HG03064 (cell line): ENCODE data around the gene ZDHHC9.
"Not testable (repeated sequence)": the region's sequence is repeated elsewhere in the genome, so short reads cannot be mapped to it uniquely, and the experiment has no call there.

Experiments used
- ATAC-seq: cut with Tn5 transposase; IDR thresholded peaks from one replicate; pipeline ENCODE4 v1.9.1; 2021; ENCODE audit warnings: low read depth; ENCODE audit not compliant: unreplicated experiment

The ZDHHC9 gene

GRCh38 chrX:129843459-129844306, at the start of gene ZDHHC9:
TSS of gene ZDHHC9 (minus strand) at chrX:129843886. CDS start at chrX:129841945, 1,941 bp downstream.
- ATAC-seq, result peak; percentile 99

DNA sequence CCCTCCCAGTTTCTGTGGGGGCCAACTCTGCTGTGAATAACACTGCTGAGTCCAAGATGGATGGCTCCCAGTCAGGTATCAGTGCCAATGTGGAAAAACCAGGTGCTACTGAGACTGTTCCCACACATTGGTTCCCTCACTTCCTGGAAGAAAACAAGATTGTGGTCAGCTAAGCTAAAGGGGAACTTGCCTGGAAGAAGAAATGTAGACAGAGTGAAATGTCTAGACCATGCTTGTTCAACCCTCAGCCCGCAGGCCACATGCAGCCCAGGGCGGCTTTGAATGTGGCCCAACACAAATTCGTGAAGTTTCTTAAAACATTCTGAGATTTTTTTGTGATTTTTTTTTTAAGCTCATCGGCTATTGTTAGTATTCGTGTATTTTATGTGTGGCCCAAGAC, 33.7 kb upstream of the ZDHHC9 start:
- no peak for ATAC-seq

GRCh38 chrX:129876771-129877305, 33.2 kb upstream of the ZDHHC9 start:
- ATAC-seq, result no peak

DNA sequence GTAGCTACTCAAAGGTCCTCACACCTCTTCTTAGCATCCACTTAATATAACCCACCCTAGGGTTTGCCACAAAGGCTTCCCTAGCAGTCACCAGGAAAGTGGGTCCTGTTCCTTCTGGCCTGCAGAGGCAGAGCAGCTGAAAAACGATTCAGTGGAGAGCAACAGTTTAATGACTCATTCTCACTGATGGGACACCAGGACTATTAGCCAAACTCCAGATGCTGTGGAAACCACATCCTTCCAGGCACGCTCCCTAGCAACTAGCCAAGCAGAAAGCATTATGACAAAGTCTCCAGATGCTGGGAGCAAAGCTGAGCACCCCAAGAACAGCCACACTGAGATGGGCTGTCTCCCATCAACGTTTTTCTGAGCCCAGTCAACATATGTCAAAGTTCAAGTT, 32.0 kb upstream of the ZDHHC9 start:
- ATAC-seq, result no peak

DNA sequence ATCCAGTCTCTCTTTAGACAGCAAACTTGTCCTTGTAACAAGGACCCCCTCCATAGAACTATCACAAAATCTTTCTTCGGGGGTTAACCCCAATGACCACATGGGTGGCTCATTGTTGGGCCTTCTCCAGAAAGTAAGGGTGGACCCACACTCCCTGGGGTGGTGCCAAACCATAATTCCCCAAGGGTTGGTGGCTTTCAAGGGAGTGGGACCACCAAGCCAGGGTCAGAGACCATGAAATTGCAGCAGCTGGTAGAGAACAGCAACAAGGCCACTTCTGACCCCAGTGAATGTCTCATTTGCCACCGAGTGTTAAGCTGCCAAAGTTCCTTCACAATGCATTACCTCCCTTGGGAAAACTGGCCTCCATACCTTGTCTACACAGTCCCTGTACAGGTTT, 28.8 kb upstream of the ZDHHC9 start:
- no peak for ATAC-seq

DNA sequence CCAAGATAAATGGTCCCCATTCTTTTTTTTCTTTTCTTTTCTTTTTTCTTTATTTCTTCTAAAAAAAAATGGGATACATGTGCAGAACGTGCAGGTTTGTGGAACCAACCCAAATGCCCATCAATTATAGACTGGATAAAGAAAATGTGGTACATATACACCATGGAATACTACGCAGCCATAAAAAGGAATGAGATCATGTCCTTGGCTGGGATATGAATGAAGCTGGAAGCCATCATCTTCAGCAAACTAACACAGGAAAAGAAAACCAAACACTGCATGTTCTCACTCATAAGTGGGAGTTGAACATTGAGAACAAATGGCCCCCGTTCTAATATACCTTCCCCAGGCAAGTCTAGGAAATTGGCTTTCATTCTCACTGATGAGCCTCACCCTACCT, 22.6 kb upstream of the ZDHHC9 start:
- ATAC-seq, result not testable (repeated sequence)

GRCh38 chrX:129859134-129859533, 15.4 kb upstream of the ZDHHC9 start:
- not testable (repeated sequence) for ATAC-seq

GRCh38 chrX:129851825-129852224, 8.1 kb upstream of the ZDHHC9 start:
- ATAC-seq, result not testable (repeated sequence)

- ATAC-seq, result no peak
Observed at GRCh38 chrX:129846716-129847115, 3.0 kb upstream of the ZDHHC9 start.

DNA sequence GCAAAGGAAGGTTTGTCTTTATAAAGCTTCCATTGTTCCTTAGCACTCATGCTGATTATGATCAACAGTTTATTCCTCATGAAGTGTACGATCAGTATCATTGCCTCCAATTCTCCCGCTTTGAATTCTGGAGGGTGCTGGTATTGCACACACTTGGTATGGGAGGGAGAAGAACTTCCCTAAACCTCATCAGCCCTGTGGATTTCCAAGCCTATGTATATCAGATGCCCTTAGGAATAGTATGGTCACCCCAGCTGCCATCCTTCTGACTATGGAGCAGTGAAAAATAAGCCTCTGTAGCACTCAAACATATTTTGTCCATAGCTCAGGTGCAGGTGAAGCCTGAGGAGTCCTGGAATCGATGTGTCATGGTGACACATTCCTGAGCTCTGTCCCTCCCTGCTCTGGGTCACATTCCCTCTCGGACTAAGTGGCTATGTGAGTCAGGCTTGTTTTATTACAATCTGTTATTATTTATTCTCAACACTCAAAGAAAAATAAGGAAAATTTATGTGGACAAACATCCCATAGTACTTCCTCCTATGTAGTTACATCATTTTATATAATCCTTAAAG, 2.0 kb upstream of the ZDHHC9 start:
- ATAC-seq, result no peak

DNA sequence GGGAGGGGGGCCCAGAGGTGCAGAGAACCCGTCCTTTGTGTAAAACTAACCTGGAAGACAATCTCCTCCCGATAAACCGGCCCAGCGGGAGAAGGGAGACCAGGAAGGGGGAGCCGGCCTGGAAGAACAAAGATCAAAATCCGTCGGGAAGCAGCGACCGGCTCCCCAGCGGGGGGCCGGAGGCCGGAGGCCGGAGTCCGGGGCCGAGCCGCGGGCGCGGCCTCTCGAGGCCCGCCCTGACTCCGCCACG, 552 bp downstream of the ZDHHC9 start:
- ATAC-seq, result no peak

GRCh38 chrX:129842510-129843208, 1.0 kb downstream of the ZDHHC9 start:
- no peak for ATAC-seq

DNA sequence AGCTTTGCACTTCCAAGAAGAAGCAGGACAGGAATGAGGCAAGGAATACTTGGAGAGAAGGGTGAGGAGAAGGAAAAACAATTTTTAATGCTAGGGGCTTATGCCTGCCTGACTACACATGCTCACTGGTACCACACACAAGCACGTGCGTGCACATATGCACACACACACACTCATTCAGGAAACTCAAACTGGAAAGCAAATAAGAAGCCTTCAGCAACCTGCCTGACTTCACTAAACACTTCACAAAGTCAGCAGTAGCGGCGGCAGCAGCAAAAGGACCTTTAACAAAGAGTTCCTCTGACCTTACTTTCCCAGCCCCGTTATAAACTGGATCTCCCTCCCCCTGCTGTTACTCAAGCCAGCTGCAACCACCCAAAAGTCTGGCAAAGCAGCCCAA, 3.3 kb downstream of the ZDHHC9 start:
- no peak for ATAC-seq

- no peak for ATAC-seq
Observed at GRCh38 chrX:129836827-129837226, 6.9 kb downstream of the ZDHHC9 start.

DNA sequence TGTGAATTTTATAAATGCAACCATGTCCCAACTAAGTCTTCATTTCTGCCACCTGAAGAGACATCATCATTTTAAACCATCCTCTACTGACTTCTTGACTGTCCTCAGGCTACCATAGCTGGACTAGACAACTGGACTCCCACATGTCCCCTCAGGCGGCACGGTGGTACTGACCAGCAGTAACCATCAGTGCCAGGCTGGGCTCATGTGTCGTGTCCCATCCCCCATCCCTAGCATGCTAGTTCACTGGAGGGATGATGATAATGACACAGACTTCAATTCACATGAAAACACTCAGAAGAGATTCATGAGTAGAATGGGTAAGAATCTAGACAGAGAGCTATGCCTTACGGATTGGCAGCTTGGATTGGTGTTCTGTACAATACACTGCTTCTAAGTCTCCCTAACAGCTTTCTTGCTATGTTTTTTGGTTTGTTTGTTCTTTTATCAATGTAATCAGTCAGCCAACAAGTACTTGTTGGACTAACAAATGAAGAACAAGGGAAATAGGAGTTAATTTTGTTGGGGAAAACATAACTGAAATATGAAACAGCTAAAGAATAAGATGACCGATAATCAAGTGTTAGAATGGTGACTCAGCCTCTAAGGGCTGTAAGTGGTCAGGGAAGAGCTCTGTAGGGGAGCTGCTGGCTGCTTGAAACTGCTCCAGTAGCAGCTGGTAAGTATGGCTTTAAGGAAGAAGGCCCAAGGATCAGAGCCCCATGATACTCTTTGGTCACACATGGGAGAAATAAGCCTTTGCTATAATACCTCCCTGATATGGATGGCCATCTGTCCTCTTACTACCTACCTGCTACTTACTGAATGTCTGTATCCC, 10.3 kb downstream of the ZDHHC9 start:
- no peak for ATAC-seq

GRCh38 chrX:129831091-129831885, 12.4 kb downstream of the ZDHHC9 start:
- no peak for ATAC-seq

DNA sequence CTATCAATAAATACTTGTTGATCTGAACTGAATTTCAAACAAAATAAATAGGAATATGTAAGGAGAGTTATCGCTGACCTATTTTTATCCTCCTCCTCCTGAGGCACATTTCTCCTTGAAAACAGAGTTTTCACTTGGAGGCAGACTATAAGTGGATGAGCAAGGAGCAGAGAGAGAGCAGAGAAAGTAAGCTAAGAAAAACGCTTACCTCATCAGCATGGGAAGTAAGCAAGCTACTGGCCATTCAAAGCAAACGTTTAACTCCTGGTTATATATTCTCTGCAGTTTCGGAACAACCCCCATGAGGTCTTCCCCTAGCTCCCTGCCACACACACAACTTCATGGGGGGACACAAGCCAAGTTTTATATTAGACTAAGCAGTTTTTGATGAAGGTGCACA, 13.2 kb downstream of the ZDHHC9 start:
- ATAC-seq, result no peak

- ATAC-seq, result no peak
Observed at GRCh38 chrX:129825746-129826505, 17.8 kb downstream of the ZDHHC9 start.

- no peak for ATAC-seq
Observed at GRCh38 chrX:129824620-129825019, 19.1 kb downstream of the ZDHHC9 start.
